ENCODE data around the gene MAPK11.

The MAPK11 gene

GRCh38 chr22:50253046-50253915, 16.9 kb downstream of the MAPK11 start:
- DNase-seq (ENCODE audit: low read depth), result no peak
- TF ChIP-seq CTCF (IDR thresholded peaks at IDR 0.05; ENCODE audit: insufficient read depth, low read depth, low read length, missing control alignments), result no peak
- H3K4me3 ChIP-seq (ENCODE audit: low read depth, low read length), result no peak overlapping the region

GRCh38 chr22:50252082-50253045, 17.8 kb downstream of the MAPK11 start:
- no peak overlapping the region for H3K4me3 ChIP-seq (ENCODE audit: low read depth, low read length)
- DNase-seq (ENCODE audit: low read depth), result peak; percentile 72
- TF ChIP-seq CTCF (IDR thresholded peaks at IDR 0.05; ENCODE audit: insufficient read depth, low read depth, low read length, missing control alignments), result peak; percentile 69

GRCh38 chr22:50251477-50252081, 18.6 kb downstream of the MAPK11 start:
- TF ChIP-seq CTCF (IDR thresholded peaks at IDR 0.05; ENCODE audit: insufficient read depth, low read depth, low read length, missing control alignments), result no peak
- no peak for DNase-seq (ENCODE audit: low read depth)
- H3K4me3 ChIP-seq (ENCODE audit: low read depth, low read length), result no peak overlapping the region; the same call in 1 of the 2 replicates

GRCh38 chr22:50250555-50251476, 19.4 kb downstream of the MAPK11 start, which contains the start of gene HDAC10:
HDAC10 (minus strand) TSS chr22:50251265; CDS start chr22:50251032, 233 bp downstream.
- DNase-seq (ENCODE audit: low read depth), result peak; percentile 92
- no peak for TF ChIP-seq CTCF (IDR thresholded peaks at IDR 0.05; ENCODE audit: insufficient read depth, low read depth, low read length, missing control alignments)
- peak within 1 kb of the TSS; percentile 96 for H3K4me3 ChIP-seq (ENCODE audit: low read depth, low read length)

GRCh38 chr22:50250249-50250554, 20.0 kb downstream of the MAPK11 start:
- DNase-seq (ENCODE audit: low read depth), result no peak
- no peak for TF ChIP-seq CTCF (IDR thresholded peaks at IDR 0.05; ENCODE audit: insufficient read depth, low read depth, low read length, missing control alignments)
- peak overlapping the region; percentile 96 for H3K4me3 ChIP-seq (ENCODE audit: low read depth, low read length)
